ENCODE data around the gene CACNA2D3. TPM values are rescaled to one million over a fixed set of nuclear protein-coding genes. Genes with fewer than 3 reads are reported as not detected.
"Not testable (repeated sequence)": the region's sequence is repeated elsewhere in the genome, so short reads cannot be mapped to it uniquely, and the experiment has no call there.

The CACNA2D3 gene
- total RNA-seq, result not detected

GRCh38 chr3:54122324-54123002, at the start of gene CACNA2D3:
TSS of gene CACNA2D3 (plus strand) at chr3:54122552.
- no peak for DNase-seq (ENCODE audit: low spot score in 2 of 2)
- no peak within 1 kb of the TSS for H3K27ac Mint-ChIP-seq
- no peaks in the 10 kb centered on the region for H3K9me3 Mint-ChIP-seq
- peaks cover 6 to 9% of the 10 kb centered on the region in 2 donors for H3K36me3 Mint-ChIP-seq
- ATAC-seq, result no peak

- ATAC-seq (no peak), DNase-seq (ENCODE audit: low spot score in 2 of 2) (no peak)
- H3K9me3 Mint-ChIP-seq, result peaks cover 17 to 22% of the 10 kb centered on the region in 2 donors
- no peak overlapping the region for H3K27ac Mint-ChIP-seq
- H3K36me3 Mint-ChIP-seq, result peaks cover 13 to 17% of the 10 kb centered on the region in 2 donors
Observed at GRCh38 chr3:54073386-54073785, 49.0 kb upstream of the CACNA2D3 start.

- Mint-ChIP-seq H3K36me3 (no peaks in the 10 kb centered on the region), H3K9me3 (peaks cover 4 to 8% of the 10 kb centered on the region in 2 donors), H3K27ac (no peak overlapping the region)
- ATAC-seq (no peak), DNase-seq (ENCODE audit: low spot score in 2 of 2) (no peak)
Observed at GRCh38 chr3:54079314-54079713, 43.0 kb upstream of the CACNA2D3 start.

- H3K9me3 Mint-ChIP-seq, result peaks cover 4 to 8% of the 10 kb centered on the region in 2 donors
- DNase-seq (ENCODE audit: low spot score in 2 of 2) (no peak), ATAC-seq (no peak)
- H3K36me3 Mint-ChIP-seq, result no peaks in the 10 kb centered on the region
- H3K27ac Mint-ChIP-seq, result no peak overlapping the region
Observed at GRCh38 chr3:54079730-54080325, 42.5 kb upstream of the CACNA2D3 start.

GRCh38 chr3:54083921-54084320, 38.4 kb upstream of the CACNA2D3 start:
- DNase-seq (ENCODE audit: low spot score in 2 of 2) (no peak), ATAC-seq (no peak)
- Mint-ChIP-seq H3K9me3 (no peaks in the 10 kb centered on the region), H3K36me3 (peaks cover 5% of the 10 kb centered on the region in 2 donors), H3K27ac (no peak overlapping the region)

- ATAC-seq, result no peak
- Mint-ChIP-seq H3K9me3 (no peaks in the 10 kb centered on the region), H3K36me3 (peaks cover 5% of the 10 kb centered on the region in 2 donors), H3K27ac (no peak overlapping the region)
- no peak for DNase-seq (ENCODE audit: low spot score in 2 of 2)
Observed at GRCh38 chr3:54085936-54086335, 36.4 kb upstream of the CACNA2D3 start.

- ATAC-seq (no peak), DNase-seq (ENCODE audit: low spot score in 2 of 2) (no peak)
- Mint-ChIP-seq H3K27ac (no peak overlapping the region), H3K9me3 (no peaks in the 10 kb centered on the region), H3K36me3 (peaks cover 5% of the 10 kb centered on the region in 2 donors)
Observed at GRCh38 chr3:54086652-54087405, 35.5 kb upstream of the CACNA2D3 start.

GRCh38 chr3:54087581-54088410, 34.6 kb upstream of the CACNA2D3 start:
- ATAC-seq, result no peak
- no peak for DNase-seq (ENCODE audit: low spot score in 2 of 2)
- Mint-ChIP-seq H3K27ac (no peak overlapping the region), H3K36me3 (peaks cover 5% of the 10 kb centered on the region in 2 donors), H3K9me3 (no peaks in the 10 kb centered on the region)

GRCh38 chr3:54093491-54094248, 28.7 kb upstream of the CACNA2D3 start:
- no peak for ATAC-seq
- H3K9me3 Mint-ChIP-seq, result peaks cover 0 to 3% of the 10 kb centered on the region in 2 donors
- no peak overlapping the region for H3K27ac Mint-ChIP-seq
- no peaks in the 10 kb centered on the region for H3K36me3 Mint-ChIP-seq
- DNase-seq (ENCODE audit: low spot score in 2 of 2), result no peak

- DNase-seq (ENCODE audit: low spot score in 2 of 2) (no peak), ATAC-seq (no peak)
- H3K27ac Mint-ChIP-seq, result no peak overlapping the region
- no peaks in the 10 kb centered on the region for H3K36me3 Mint-ChIP-seq
- peaks cover 0 to 3% of the 10 kb centered on the region in 2 donors for H3K9me3 Mint-ChIP-seq
Observed at GRCh38 chr3:54094926-54095325, 27.4 kb upstream of the CACNA2D3 start.

- H3K27ac Mint-ChIP-seq, result no peak overlapping the region
- no peaks in the 10 kb centered on the region for H3K36me3 Mint-ChIP-seq
- DNase-seq (ENCODE audit: low spot score in 2 of 2) (no peak), ATAC-seq (no peak)
- H3K9me3 Mint-ChIP-seq, result peaks cover 0 to 3% of the 10 kb centered on the region in 2 donors
Observed at GRCh38 chr3:54099381-54099780, 23.0 kb upstream of the CACNA2D3 start.

GRCh38 chr3:54104084-54104483, 18.3 kb upstream of the CACNA2D3 start:
- no peak overlapping the region for H3K27ac Mint-ChIP-seq
- H3K36me3 Mint-ChIP-seq, result peaks cover 0 to 5% of the 10 kb centered on the region in 2 donors
- DNase-seq (ENCODE audit: low spot score in 2 of 2), result no peak
- ATAC-seq, result no peak
- H3K9me3 Mint-ChIP-seq, result no peaks in the 10 kb centered on the region

- peaks cover 0 to 10% of the 10 kb centered on the region in 2 donors for H3K36me3 Mint-ChIP-seq
- H3K27ac Mint-ChIP-seq; ATAC-seq; H3K9me3 Mint-ChIP-seq; DNase-seq (ENCODE audit: low spot score in 2 of 2): not testable (repeated sequence)
Observed at GRCh38 chr3:54116129-54116528, 6.2 kb upstream of the CACNA2D3 start.

GRCh38 chr3:54120657-54121413, 1.5 kb upstream of the CACNA2D3 start:
- DNase-seq (ENCODE audit: low spot score in 2 of 2) (no peak), ATAC-seq (no peak)
- peaks cover 6 to 15% of the 10 kb centered on the region in 2 donors for H3K36me3 Mint-ChIP-seq
- no peak overlapping the region for H3K27ac Mint-ChIP-seq
- H3K9me3 Mint-ChIP-seq, result no peaks in the 10 kb centered on the region
